GM10266 (cell line): ENCODE results near the gene TDRD3.

Source experiments
- DNase-seq: peaks from one replicate; pipeline ENCODE4 v3.0.0; 2012; ENCODE audit errors: extremely low spot score
- TF ChIP-seq, protein P1 (sequence below): IDR thresholded peaks from 2 replicates; pipeline ENCODE4 v1.5.1; 2012; ENCODE audit warnings: mild to moderate bottlenecking, low read depth; ENCODE audit not compliant: control insufficient read depth, insufficient read depth; ENCODE audit errors: missing control alignments

TDRD3 gene

DNA sequence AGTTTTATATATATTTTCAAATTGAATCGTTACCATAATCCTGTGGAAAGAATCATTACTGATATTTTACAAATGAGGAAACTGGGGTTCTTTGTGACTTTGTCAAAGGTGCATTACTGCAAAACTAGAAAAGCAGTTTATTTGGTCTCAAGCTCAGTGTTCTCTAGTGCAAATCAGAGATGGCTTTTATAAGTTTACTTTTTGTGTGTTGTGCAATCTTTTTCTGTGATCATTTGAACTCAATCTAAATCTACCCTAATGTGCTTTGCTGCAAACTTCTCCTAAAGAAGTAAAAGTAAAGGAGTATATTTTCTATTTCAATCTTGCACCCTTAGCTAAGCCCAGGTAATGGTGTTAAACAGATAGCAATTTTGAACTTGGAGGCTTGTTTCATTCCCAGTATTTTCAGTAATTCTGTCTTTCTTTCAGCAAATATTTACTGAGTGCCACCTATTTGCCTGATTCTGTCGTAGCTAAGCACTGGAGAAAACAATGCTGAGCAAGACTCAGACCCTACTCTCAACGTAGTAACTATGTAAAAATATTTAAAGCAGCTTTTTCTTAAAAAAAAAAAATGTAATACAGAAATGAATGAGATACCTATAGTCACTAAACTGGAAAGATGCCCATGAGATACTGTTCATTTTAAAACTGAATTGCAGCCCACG lies 124.0 kb downstream of the TDRD3 start:
- TF ChIP-seq, protein P1, sequence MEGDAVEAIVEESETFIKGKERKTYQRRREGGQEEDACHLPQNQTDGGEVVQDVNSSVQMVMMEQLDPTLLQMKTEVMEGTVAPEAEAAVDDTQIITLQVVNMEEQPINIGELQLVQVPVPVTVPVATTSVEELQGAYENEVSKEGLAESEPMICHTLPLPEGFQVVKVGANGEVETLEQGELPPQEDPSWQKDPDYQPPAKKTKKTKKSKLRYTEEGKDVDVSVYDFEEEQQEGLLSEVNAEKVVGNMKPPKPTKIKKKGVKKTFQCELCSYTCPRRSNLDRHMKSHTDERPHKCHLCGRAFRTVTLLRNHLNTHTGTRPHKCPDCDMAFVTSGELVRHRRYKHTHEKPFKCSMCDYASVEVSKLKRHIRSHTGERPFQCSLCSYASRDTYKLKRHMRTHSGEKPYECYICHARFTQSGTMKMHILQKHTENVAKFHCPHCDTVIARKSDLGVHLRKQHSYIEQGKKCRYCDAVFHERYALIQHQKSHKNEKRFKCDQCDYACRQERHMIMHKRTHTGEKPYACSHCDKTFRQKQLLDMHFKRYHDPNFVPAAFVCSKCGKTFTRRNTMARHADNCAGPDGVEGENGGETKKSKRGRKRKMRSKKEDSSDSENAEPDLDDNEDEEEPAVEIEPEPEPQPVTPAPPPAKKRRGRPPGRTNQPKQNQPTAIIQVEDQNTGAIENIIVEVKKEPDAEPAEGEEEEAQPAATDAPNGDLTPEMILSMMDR: no peak

DNA sequence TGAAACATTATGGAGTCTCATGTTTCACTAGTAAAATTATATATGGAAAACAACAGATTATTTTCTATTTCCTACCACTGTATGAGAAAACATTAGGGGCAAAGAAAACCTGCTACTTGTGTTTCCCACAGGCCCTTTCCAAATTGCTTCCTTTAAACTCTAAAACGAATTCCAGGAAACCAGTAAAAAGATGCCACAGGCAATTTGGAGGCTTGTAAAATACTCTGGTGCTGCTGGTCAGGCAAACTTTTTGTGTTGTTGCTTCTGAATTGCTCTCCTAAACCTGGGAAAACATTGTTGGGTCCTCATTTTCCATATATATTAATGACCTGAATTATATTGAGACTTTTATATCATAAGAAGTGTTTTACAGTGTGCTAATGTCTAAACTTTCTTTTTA lies 141.5 kb downstream of the TDRD3 start:
- TF ChIP-seq, protein P1: no peak
- DNase-seq: no peak

More for the DNA sequence above, 124.0 kb downstream of the TDRD3 start:
- no peak for DNase-seq

DNA sequence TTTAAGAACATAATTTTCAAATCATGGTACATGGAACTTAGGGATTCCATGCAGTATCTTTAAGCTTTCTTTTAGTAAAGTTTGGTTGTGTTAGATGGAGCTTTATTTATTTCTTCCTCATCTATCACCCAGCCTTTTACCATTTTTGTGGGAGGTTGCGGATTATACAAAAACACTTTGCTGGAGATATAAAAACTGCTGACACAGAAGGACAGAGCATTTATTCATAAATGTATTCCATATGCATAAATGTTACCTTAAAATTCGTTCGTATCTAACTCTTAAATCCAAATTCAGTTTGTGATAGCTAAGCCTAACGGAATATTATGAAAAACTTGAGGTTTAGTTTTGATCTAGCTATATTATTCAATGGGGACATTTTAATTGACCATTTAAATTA lies 143.3 kb downstream of the TDRD3 start:
- no peak for DNase-seq
- TF ChIP-seq, protein P1: no peak

DNA sequence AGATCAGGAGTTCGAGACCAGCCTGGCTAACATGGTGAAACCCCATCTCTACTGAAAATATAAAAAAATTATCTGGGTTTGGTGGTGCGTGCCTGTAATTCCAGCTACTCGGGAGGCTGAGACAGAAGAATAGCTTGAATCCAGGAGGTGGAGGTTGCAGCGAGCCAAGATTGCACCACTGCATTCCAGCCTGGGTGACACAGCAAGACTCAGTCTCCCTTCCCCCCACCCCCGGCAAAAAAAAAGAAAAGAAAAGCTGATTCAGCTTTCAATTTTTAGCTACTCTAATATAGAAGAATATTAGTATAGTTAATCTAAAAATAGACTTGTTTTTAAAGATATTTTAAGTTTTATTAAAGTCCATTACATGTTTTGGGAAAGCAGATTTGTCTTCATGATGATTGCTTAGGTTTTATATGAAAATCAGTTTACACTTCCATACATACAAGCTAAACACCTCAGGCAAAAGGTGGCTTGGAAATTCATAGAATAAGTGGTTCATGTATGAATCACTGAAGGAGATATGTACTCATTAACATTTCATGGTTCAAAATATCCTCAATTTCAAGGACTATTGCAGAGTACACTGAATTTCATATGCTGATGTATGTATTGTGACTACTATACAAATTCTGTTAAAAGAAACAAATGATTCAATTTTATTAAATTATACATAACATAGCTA lies 165.2 kb downstream of the TDRD3 start:
- TF ChIP-seq, protein P1: no peak
- DNase-seq: no peak

DNA sequence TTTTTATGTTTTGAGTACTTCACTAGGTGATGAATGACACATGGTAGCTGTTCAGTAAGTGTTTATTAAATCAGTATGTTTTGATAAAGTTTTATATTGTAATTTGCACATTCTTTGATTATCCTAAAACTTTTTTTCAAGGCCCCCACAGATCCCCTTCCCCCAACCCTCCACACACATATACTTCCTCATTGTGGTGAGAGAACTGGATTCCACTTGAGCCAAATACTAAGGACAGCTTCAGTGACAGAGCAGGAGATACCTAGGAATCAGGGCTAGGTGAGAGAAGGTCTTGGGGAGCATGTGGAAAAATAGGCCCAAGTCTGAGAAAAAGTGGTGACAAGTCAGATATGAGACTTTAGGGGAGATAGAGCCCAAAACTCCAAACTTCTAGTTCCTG lies 174.6 kb downstream of the TDRD3 start:
- TF ChIP-seq, protein P1: no peak
- DNase-seq: no peak

DNA sequence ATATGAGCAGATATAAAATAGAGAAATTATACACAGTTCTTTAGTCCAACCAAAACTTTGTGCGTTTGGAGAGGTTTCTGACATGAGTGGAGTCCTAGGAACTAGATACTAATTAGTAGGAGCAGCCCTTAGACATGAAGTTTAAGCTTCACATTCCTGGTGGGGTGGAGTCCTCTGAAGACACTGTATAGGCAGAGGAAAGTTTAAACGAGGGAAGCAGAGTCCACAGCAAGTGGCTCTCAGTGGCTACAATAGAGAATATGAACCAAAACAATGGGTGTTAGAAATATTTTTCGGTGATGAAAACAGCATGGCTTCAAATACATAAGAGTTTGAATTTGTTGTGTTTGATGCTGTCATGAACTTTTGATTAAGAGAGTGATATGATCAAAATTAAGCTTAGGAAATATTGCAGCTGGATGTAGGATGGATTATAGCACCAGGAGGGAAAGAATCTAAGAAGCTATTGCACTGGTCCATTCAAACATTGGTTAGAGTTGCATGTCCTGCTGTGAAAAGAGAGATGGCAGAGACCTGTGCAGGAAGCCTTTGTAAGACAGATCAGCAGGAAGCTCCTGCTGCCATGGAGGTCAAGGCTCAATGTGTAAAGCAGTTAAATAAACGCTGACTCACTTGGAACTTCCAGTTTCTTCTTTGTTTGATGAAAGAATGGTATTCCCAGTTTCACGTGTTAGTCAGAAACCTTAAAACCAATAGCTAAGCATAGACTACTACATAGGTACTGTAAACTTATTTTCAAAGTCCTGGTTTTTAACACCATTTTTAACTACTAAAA lies 175.2 kb downstream of the TDRD3 start:
- TF ChIP-seq, protein P1: no peak
- no peak for DNase-seq
